HCT116 (cell line): ENCODE measurements around the gene BHMT. TPM values are rescaled to one million over a fixed set of nuclear protein-coding genes. Genes with fewer than 3 reads are reported as not detected.

Experiments
- ATAC-seq: fragments of 200-7000 bp; cut with Tn5 transposase; 2 replicates; pipeline ENCODE4 v1.9.1; 2020; ENCODE audit warnings: mild to moderate bottlenecking, moderate library complexity
- BruUV-seq: library from RNA; stranded (reverse); fragments of 400-500 nt; replicated peaks from 2 replicates; lab custom pipeline; 2021; lab: Mats Ljungman, UMichigan
- CTCF ChIA-PET: fragments of 300-600 bp; sonication (Branson Sonifier 250); formaldehyde crosslinking; loops from one replicate; lab custom pipeline; 2021; ENCODE audit warnings: antibody characterized with exemption; lab: Charles Lee
- POLR2A ChIA-PET: fragments of 300-600, 350-600 bp; sonication (Branson Sonifier 250); formaldehyde crosslinking; loops from one replicate; lab custom pipeline; 2021; ENCODE audit warnings: antibody characterized with exemption; lab: Charles Lee
- RAD21 ChIA-PET, 2 experiments: fragments of 300-600 bp; sonication (Branson Sonifier 250); formaldehyde crosslinking; loops; one replicate each; lab custom pipeline; 2023; ENCODE audit warnings: low total read pairs in 2 of 2; ENCODE audit not compliant: uncharacterized antibody in 2 of 2, unreplicated experiment in 2 of 2, low non-redundant PET in 1 of 2; lab: Charles Lee
- DNase-seq: peaks from one replicate; pipeline ENCODE4 v3.0.0-alpha.2; 2010; ENCODE audit warnings: low read depth, low spot score
- H2AFZ ChIP-seq: fragments of 200-600 bp; shearing (Covaris generic), sonication (generic); 2 replicates; pipeline ENCODE4 v1.6.1; 2017; ENCODE audit warnings: low read depth, mixed run types, mixed read lengths, antibody characterized with exemption, low read length; ENCODE audit not compliant: poor library complexity, severe bottlenecking
- H3K27ac ChIP-seq: 2 replicates; pipeline ENCODE4 v1.5.1; 2012; ENCODE audit warnings: low read depth, low read length
- H3K27me3 ChIP-seq: fragments of 200-600 bp; sonication (generic); 2 replicates; pipeline ENCODE4 v1.6.1; 2016; ENCODE audit warnings: mixed run types, low read length, mixed read lengths; ENCODE audit not compliant: insufficient read depth
- H3K36me3 ChIP-seq, 2 experiments: fragments of 200-500 bp in 1 of 2; fragments of 200-600 bp in 1 of 2; sonication (Bioruptor generic) in 1 of 2; sonication (generic) in 1 of 2; 2 replicates each; pipeline versions ENCODE4 v1.5.1 to v1.6.1; 2014 to 2016; ENCODE audit warnings: low read length in 2 of 2, inconsistent platforms in 1 of 2, mixed read lengths in 1 of 2, mixed run types in 1 of 2; ENCODE audit not compliant: insufficient read depth in 2 of 2, control insufficient read depth in 1 of 2
- H3K4me1 ChIP-seq, 2 experiments: fragments of 200-600 bp in 1 of 2; sonication (generic) in 1 of 2; 2 replicates each; pipeline versions ENCODE4 v1.5.1 to v1.6.1; 2012 to 2017; ENCODE audit warnings: low read length in 2 of 2, inconsistent platforms in 1 of 2, mild to moderate bottlenecking in 1 of 2, mixed read lengths in 1 of 2, mixed run types in 1 of 2, moderate library complexity in 1 of 2; ENCODE audit not compliant: insufficient read depth in 2 of 2, control insufficient read depth in 1 of 2
- H3K4me2 ChIP-seq: fragments of 200-600 bp; sonication (generic); 2 replicates; pipeline ENCODE4 v1.6.1; 2017; ENCODE audit warnings: mixed run types, low read length, mixed read lengths
- H3K4me3 ChIP-seq, 2 experiments: fragments of 200-600 bp in 1 of 2; sonication (generic) in 1 of 2; replicated peaks in 1 of 2; 2 replicates each; pipeline ENCODE4 v1.5.1; 2011 to 2016; ENCODE audit warnings: low read length in 2 of 2, control low read depth in 1 of 2, low read depth in 1 of 2, mild to moderate bottlenecking in 1 of 2, mixed read lengths in 1 of 2, mixed run types in 1 of 2
- H3K79me2 ChIP-seq: fragments of 200-600 bp; sonication (generic); 2 replicates; pipeline ENCODE4 v1.6.1; 2017; ENCODE audit warnings: mild to moderate bottlenecking, mixed run types, low read length, moderate library complexity, mixed read lengths; ENCODE audit not compliant: insufficient read depth
- H3K9ac ChIP-seq: fragments of 200-600 bp; sonication (generic); 2 replicates; pipeline ENCODE4 v1.6.1; 2016; ENCODE audit warnings: low read length, mixed read lengths
- H3K9me2 ChIP-seq: fragments of 200-600 bp; sonication (generic), shearing (Covaris generic); 2 replicates; pipeline ENCODE4 v1.6.1; 2017; ENCODE audit warnings: mixed run types, mild to moderate bottlenecking, moderate library complexity; ENCODE audit not compliant: insufficient read depth
- H3K9me3 ChIP-seq, 2 experiments: fragments of 200-500 bp in 1 of 2; fragments of 200-600 bp in 1 of 2; sonication (Bioruptor generic) in 1 of 2; sonication (generic) in 1 of 2; 2 replicates each; pipeline ENCODE4 v1.6.1; 2014 to 2017; ENCODE audit warnings: low read length in 2 of 2, mixed read lengths in 2 of 2, inconsistent platforms in 1 of 2, low read depth in 1 of 2, mild to moderate bottlenecking in 1 of 2, mixed run types in 1 of 2, moderate library complexity in 1 of 2; ENCODE audit not compliant: control insufficient read depth in 1 of 2, insufficient read depth in 1 of 2
- H4K20me1 ChIP-seq: fragments of 200-600 bp; sonication (generic), shearing (Covaris generic); 2 replicates; pipeline ENCODE4 v1.6.1; 2017; ENCODE audit warnings: mixed run types, mild to moderate bottlenecking, moderate library complexity; ENCODE audit not compliant: insufficient read depth
- CBX3 ChIP-seq: IDR thresholded peaks from 2 replicates; pipeline ENCODE4 v1.6.1; 2012; ENCODE audit warnings: low read depth
- CEBPB ChIP-seq: IDR thresholded peaks from 2 replicates; pipeline ENCODE4 v1.6.1; 2012; ENCODE audit warnings: low read depth
- CTCF ChIP-seq, 3 experiments: fragments of 200-600 bp in 1 of 3; sonication (generic) in 1 of 3; IDR thresholded peaks in 2 of 3; conservative IDR thresholded peaks in 1 of 3; 2 replicates each; pipeline ENCODE4 v1.5.1; 2012 to 2017; ENCODE audit warnings: low read depth in 2 of 3, low read length in 2 of 3, antibody characterized with exemption in 1 of 3, borderline replicate concordance in 1 of 3, control low read depth in 1 of 3, mild to moderate bottlenecking in 1 of 3, mixed read lengths in 1 of 3, mixed run types in 1 of 3, moderate library complexity in 1 of 3; ENCODE audit not compliant: insufficient read depth in 1 of 3
- EGR1 ChIP-seq: IDR thresholded peaks from 2 replicates; pipeline ENCODE4 v1.6.1; 2012; ENCODE audit warnings: low read depth
- EZH2 ChIP-seq: fragments of 200-600 bp; sonication (generic); IDR thresholded peaks from 2 replicates; pipeline ENCODE4 v1.6.1; 2017; ENCODE audit warnings: antibody characterized with exemption, mixed run types
- EZH2phosphoT487 ChIP-seq: fragments of 200-600 bp; IDR thresholded peaks from 2 replicates; pipeline ENCODE4 v1.6.1; 2018; ENCODE audit warnings: antibody characterized with exemption, borderline replicate concordance
- FOSL1 ChIP-seq: IDR thresholded peaks from 2 replicates; pipeline ENCODE4 v1.6.1; 2012; ENCODE audit warnings: low read depth
- JUND ChIP-seq: IDR thresholded peaks from 2 replicates; pipeline ENCODE4 v1.6.1; 2012
- POLR2AphosphoS5 ChIP-seq: IDR thresholded peaks from 2 replicates; pipeline ENCODE4 v1.6.1; 2011; ENCODE audit warnings: mild to moderate bottlenecking, low read depth, low read length, moderate library complexity
- RAD21 ChIP-seq: IDR thresholded peaks from 2 replicates; pipeline ENCODE4 v1.6.1; 2012; ENCODE audit warnings: low read depth, mild to moderate bottlenecking
- ZNF274 ChIP-seq: fragments of 200-500 bp; sonication (Bioruptor generic); IDR thresholded peaks from 2 replicates; pipeline ENCODE4 v1.6.1; 2014; ENCODE audit warnings: mild to moderate bottlenecking, low read depth, low read length, inconsistent platforms
- intact Hi-C: fragments of 100-400 bp; cut with micrococcal nuclease; formaldehyde crosslinking; loops from 2 replicates; pipeline ENCODE4 v1.10.0; 2022
- total RNA-seq: library from RNA; stranded (reverse); gene quantifications from one replicate; pipeline ENCODE4 v1.2.1, GENCODE V29; 2021; ENCODE audit not compliant: unreplicated experiment
- TF ChIP-seq, protein P1 (sequence below): IDR thresholded peaks from 2 replicates; pipeline ENCODE4 v1.6.1; 2012; ENCODE audit warnings: low read depth
- TF ChIP-seq, protein P2 (sequence below): IDR thresholded peaks from 2 replicates; pipeline ENCODE4 v1.6.1; 2012

BHMT gene
- total RNA-seq, 1 experiment from 2014 or later, result 0.44 TPM

DNA sequence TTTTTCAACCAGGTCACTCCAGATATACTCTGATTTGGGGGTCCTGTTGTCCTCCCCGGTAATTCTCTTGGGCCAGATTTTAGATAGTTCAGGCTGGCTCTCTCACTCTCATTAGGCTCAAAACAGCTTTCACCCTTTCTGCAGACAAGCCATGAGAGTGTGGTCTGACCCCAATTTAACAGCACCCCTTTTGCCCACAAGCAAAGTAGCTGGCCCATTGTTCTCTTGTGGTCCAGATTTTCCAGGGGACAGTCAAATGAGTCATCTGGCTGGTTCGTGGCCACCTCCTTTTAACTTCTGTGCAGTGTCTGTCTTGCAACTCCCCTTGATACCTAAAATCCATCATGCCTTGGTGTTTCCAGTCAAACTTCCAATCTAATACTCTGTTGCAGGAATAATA, 25.5 kb upstream of the BHMT start:
- CTCF ChIA-PET, result no interaction called here

More for the DNA sequence above, 25.5 kb upstream of the BHMT start:
- TF ChIP-seq EZH2phosphoT487 (no peak), RAD21 (no peak), CEBPB (no peak), FOSL1 (no peak), JUND (no peak), CTCF (IDR thresholded peaks at IDR 0.05 in 2 of 3, conservative IDR thresholded peaks at IDR 0.05 in 1 of 3; ENCODE audit: borderline replicate concordance in 1 of 3, insufficient read depth in 1 of 3, low read depth in 2 of 3, low read length in 2 of 3) (no peak), CBX3 (no peak), POLR2AphosphoS5 (no peak), EZH2 (no peak), ZNF274 (no peak), EGR1 (no peak)
- TF ChIP-seq, protein P1, sequence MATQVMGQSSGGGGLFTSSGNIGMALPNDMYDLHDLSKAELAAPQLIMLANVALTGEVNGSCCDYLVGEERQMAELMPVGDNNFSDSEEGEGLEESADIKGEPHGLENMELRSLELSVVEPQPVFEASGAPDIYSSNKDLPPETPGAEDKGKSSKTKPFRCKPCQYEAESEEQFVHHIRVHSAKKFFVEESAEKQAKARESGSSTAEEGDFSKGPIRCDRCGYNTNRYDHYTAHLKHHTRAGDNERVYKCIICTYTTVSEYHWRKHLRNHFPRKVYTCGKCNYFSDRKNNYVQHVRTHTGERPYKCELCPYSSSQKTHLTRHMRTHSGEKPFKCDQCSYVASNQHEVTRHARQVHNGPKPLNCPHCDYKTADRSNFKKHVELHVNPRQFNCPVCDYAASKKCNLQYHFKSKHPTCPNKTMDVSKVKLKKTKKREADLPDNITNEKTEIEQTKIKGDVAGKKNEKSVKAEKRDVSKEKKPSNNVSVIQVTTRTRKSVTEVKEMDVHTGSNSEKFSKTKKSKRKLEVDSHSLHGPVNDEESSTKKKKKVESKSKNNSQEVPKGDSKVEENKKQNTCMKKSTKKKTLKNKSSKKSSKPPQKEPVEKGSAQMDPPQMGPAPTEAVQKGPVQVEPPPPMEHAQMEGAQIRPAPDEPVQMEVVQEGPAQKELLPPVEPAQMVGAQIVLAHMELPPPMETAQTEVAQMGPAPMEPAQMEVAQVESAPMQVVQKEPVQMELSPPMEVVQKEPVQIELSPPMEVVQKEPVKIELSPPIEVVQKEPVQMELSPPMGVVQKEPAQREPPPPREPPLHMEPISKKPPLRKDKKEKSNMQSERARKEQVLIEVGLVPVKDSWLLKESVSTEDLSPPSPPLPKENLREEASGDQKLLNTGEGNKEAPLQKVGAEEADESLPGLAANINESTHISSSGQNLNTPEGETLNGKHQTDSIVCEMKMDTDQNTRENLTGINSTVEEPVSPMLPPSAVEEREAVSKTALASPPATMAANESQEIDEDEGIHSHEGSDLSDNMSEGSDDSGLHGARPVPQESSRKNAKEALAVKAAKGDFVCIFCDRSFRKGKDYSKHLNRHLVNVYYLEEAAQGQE, result no peak
- TF ChIP-seq, protein P2, sequence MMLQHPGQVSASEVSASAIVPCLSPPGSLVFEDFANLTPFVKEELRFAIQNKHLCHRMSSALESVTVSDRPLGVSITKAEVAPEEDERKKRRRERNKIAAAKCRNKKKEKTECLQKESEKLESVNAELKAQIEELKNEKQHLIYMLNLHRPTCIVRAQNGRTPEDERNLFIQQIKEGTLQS, result no peak
- H3K9ac ChIP-seq, result no peak overlapping the region
- H3K4me2 ChIP-seq, result no peak overlapping the region
- no peaks in the 10 kb centered on the region for H3K9me2 ChIP-seq
- H3K4me1 ChIP-seq, result no peaks in the 10 kb centered on the region
- H2AFZ ChIP-seq, result no peak overlapping the region
- H3K36me3 ChIP-seq, result no peaks in the 10 kb centered on the region
- no peaks in the 10 kb centered on the region for H3K9me3 ChIP-seq
- BruUV-seq, result no TSS peak
- no peaks in the 10 kb centered on the region for H4K20me1 ChIP-seq
- ChIA-PET RAD21 (no interaction called here), POLR2A (no interaction called here)
- no peaks in the 10 kb centered on the region for H3K79me2 ChIP-seq
- H3K4me3 ChIP-seq, result no peak overlapping the region
- ATAC-seq (no peak), DNase-seq (no peak)
- no peaks in the 10 kb centered on the region for H3K27me3 ChIP-seq
- intact Hi-C loops, result no loop called here
- H3K27ac ChIP-seq, result no peak overlapping the region
